GM21619 (cell line): ENCODE measurements around the gene RNF220.
"Not testable (repeated sequence)": the region's sequence is repeated elsewhere in the genome, so short reads cannot be mapped to it uniquely, and the experiment has no call there.

Experiments used
- ATAC-seq: cut with Tn5 transposase; IDR thresholded peaks from one replicate; pipeline ENCODE4 v1.9.1; 2021; ENCODE audit not compliant: unreplicated experiment

The RNF220 gene

GRCh38 chr1:44544960-44545359 is 139.9 kb downstream of the RNF220 start:
- ATAC-seq = no peak

GRCh38 chr1:44545961-44546360 is 140.9 kb downstream of the RNF220 start:
- ATAC-seq = no peak

GRCh38 chr1:44546403-44547053 is 141.5 kb downstream of the RNF220 start:
- ATAC-seq = no peak

GRCh38 chr1:44547361-44547760 is 142.3 kb downstream of the RNF220 start:
- ATAC-seq = no peak

GRCh38 chr1:44547837-44548236 is 142.8 kb downstream of the RNF220 start:
- no peak for ATAC-seq

- ATAC-seq = no peak
Observed at GRCh38 chr1:44549510-44549909, 144.5 kb downstream of the RNF220 start.

DNA sequence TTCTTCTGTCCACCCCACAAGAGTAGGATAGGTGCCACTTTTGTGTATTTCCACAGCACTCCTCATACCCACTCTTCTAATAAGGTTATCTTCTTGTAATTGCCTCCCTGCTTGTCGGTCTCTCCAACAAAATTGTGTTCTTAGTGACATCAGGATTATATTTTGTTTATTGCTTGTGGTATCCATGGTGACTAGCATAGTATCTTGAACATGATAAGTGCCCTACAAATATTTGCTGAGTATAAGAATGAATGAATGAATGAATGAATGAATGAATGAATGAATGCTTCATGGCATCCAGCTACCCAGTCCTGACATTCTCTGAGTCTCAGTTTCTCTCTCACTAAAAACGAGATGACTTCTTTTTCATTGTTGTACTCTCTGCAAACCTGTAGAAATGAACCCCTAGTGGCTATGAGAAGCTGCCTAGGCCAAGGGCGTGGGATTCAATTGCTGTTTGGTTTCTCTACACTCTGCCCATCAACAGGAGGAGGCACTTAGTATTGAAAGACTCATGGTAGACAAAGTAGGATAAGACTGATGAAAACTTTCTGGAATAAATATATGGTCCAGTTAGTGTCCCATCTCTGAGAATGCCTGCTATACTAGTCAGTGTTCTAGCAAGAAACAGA is 148.2 kb downstream of the RNF220 start:
- ATAC-seq = no peak

- no peak for ATAC-seq
Observed at GRCh38 chr1:44553771-44554170, 148.7 kb downstream of the RNF220 start.

DNA sequence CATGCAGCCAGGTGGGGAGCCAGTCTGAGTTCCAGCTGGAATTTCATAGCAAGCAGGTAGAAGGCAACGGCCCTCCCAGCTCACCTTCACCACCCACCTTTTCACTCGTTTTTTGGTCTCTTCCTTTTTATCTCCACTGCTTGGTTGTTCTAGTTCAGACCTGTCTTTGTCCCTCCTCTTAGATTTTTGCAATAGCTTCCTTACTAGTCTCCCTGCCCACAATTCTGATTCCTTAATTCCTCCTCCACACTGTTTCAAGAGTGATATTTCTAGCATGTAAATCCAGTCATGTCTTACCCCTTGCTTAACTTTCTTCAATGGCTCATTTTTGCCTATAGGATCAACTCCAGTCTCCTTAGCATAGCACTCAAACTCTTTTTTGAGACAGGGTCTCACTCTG is 149.7 kb downstream of the RNF220 start:
- no peak for ATAC-seq

GRCh38 chr1:44557778-44558177 is 152.7 kb downstream of the RNF220 start:
- no peak for ATAC-seq

GRCh38 chr1:44558883-44559282 is 153.8 kb downstream of the RNF220 start:
- ATAC-seq = no peak

- no peak for ATAC-seq
Observed at GRCh38 chr1:44559330-44559729, 154.3 kb downstream of the RNF220 start.

- ATAC-seq = no peak
Observed at GRCh38 chr1:44559913-44560312, 154.9 kb downstream of the RNF220 start.

GRCh38 chr1:44560696-44561095 is 155.6 kb downstream of the RNF220 start:
- ATAC-seq = not testable (repeated sequence)

- no peak for ATAC-seq
Observed at GRCh38 chr1:44565259-44565750, 160.2 kb downstream of the RNF220 start.

DNA sequence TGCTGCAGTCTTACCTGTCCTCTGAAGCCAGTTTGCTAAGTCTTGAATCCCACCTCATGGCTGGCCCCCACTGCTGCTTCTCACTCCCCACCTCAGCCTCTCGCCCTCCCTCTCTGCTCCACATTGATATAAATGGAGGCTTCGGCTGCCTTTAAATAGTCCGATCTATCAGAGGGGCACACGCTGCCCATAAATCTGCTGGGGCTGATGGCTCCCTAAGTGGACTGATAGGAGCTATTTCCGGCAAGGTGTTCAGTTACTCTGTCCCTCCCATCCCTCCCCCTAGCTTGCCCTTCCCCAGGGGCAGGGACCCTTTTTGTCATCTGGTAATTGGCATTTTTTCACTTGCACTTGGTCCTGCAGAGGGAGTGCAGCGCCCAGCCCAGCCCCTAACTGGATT is 160.8 kb downstream of the RNF220 start:
- no peak for ATAC-seq

DNA sequence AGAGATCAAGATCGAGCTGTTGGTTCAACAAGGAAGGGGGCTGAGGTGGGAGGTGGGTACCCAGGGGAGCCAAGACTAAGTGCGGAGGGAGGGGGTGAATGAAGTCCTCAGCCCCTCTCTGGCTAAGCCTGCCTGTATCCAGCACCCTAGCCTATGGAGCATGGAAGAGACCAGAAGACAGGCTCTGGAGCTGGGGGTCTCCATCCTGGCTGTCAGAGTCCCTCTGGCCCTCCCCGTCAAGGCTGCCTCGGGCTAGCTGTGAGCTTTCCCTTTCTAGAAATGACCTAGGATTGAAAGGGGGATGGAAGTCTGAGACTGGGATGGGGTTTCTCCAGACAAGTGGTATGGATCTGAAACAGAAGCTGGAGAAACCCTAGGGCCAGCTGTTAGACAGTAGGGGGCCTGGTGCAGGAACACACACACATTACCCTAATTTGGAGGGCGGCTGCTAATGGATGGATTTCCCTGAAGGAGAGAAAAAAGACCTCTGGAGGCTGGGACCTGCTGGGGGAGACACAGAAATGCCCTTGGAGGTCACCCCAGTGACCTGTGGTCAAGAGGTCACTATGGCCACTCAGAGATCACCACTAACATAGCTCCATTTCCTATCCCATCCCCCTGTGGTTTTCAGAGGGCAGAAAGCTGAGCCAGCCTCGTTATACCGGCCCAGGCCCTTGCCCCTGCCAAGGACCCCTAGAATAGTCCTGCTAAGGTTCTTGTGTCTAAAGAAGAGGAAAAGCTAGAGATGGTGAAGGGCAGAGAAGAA is 161.4 kb downstream of the RNF220 start:
- ATAC-seq = no peak

- no peak for ATAC-seq
Observed at GRCh38 chr1:44568128-44568900, 163.3 kb downstream of the RNF220 start.

GRCh38 chr1:44569491-44569890 is 164.4 kb downstream of the RNF220 start:
- no peak for ATAC-seq

DNA sequence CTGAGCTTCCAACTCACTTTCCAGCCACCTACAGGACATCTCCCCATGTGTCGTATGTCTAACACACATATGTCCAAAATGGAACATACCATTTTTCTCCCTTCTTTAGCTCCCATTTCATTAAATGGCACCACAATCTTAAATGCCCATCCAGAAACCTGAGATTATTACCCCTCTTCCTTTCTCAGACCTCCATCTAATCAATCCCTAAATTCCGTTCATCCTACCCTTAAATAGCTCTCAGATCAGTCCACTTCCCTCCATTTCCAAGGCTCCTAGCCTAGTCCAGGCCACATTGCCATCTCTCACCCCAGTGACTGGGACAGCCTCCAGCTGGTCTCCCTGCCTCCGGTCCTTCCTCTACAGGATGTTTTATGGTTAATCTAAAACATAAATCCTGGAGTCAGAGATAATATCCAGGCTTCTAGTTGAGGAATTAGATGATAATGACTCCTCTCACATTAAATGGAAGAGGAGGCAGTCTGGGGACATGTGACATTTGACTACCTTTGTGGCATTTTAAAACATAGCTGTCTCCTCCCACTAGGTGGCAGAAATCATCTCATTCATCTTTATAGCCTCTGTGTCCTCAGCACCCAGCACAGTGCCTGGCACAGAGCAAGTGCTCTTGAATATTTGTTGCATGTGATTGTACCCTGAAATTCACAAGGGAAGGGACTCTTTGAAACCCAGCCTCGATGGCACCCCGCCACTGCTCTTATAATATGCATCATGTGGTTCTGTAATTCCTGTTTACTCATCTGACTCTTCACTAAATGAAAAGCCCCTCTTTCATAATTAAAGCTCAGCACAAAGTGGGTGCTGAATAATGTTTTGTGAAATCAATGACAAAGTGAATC is 166.9 kb downstream of the RNF220 start:
- no peak for ATAC-seq
